DMS153 treated with DMSO at 0.1 percent for 48 hours (cell line): Measurements from ENCODE around the gene SUSD4.

Experiments
- DNase-seq: peaks from one replicate; lab custom pipeline; 2025; ENCODE audit not compliant: unreplicated experiment; lab: John Stamatoyannopoulos, UW

Gene SUSD4

GRCh38 chr1:223233410-223234169 lies 130.4 kb downstream of the SUSD4 start:
- DNase-seq, result no peak

- no peak for DNase-seq
Observed at GRCh38 chr1:223233019-223233409, 131.0 kb downstream of the SUSD4 start.

GRCh38 chr1:223231581-223231980 lies 132.4 kb downstream of the SUSD4 start:
- DNase-seq, result no peak

GRCh38 chr1:223231011-223231572 lies 132.9 kb downstream of the SUSD4 start:
- DNase-seq, result no peak

- DNase-seq, result no peak
Observed at GRCh38 chr1:223230161-223230881, 133.7 kb downstream of the SUSD4 start.

- no peak for DNase-seq
Observed at GRCh38 chr1:223229756-223230155, 134.2 kb downstream of the SUSD4 start.

- no peak for DNase-seq
Observed at GRCh38 chr1:223228931-223229528, 134.9 kb downstream of the SUSD4 start.

GRCh38 chr1:223228201-223228600 lies 135.8 kb downstream of the SUSD4 start:
- no peak for DNase-seq

- no peak for DNase-seq
Observed at GRCh38 chr1:223227486-223228196, 136.3 kb downstream of the SUSD4 start.

- no peak for DNase-seq
Observed at GRCh38 chr1:223227031-223227430, 136.9 kb downstream of the SUSD4 start.

- DNase-seq, result no peak
Observed at GRCh38 chr1:223226271-223226670, 137.7 kb downstream of the SUSD4 start.

- DNase-seq, result no peak
Observed at GRCh38 chr1:223225481-223225880, 138.5 kb downstream of the SUSD4 start.

GRCh38 chr1:223225061-223225460 lies 138.9 kb downstream of the SUSD4 start:
- no peak for DNase-seq

GRCh38 chr1:223224465-223224864 lies 139.5 kb downstream of the SUSD4 start:
- no peak for DNase-seq

GRCh38 chr1:223223091-223223995 lies 140.6 kb downstream of the SUSD4 start:
- no peak for DNase-seq

GRCh38 chr1:223222377-223222776 lies 141.6 kb downstream of the SUSD4 start:
- no peak for DNase-seq

GRCh38 chr1:223221686-223222085 lies 142.3 kb downstream of the SUSD4 start:
- DNase-seq, result no peak

- no peak for DNase-seq
Observed at GRCh38 chr1:223219846-223220610, 143.9 kb downstream of the SUSD4 start.

- DNase-seq, result no peak
Observed at GRCh38 chr1:223219318-223219635, 144.7 kb downstream of the SUSD4 start.

- DNase-seq, result no peak
Observed at GRCh38 chr1:223217781-223218180, 146.2 kb downstream of the SUSD4 start.
